GM18505 (cell line): ENCODE results near the gene MYO5B.
"Not testable (repeated sequence)": the region's sequence is repeated elsewhere in the genome, so short reads cannot be mapped to it uniquely, and the experiment has no call there.

Experiments
- ATAC-seq: cut with Tn5 transposase; IDR thresholded peaks from one replicate; pipeline ENCODE4 v1.9.1; 2021; ENCODE audit not compliant: unreplicated experiment
- POLR2A ChIP-seq: IDR thresholded peaks from 4 replicates; pipeline ENCODE4 v1.6.1; 2011; ENCODE audit warnings: borderline replicate concordance; ENCODE audit not compliant: insufficient read depth, insufficient read length; ENCODE audit errors: extremely low read depth

MYO5B gene

GRCh38 chr18:50194631-50195532 lies at the start of gene MYO5B:
MYO5B (minus strand) TSS chr18:50195147; CDS start chr18:50194793, 354 bp downstream.
- TF ChIP-seq POLR2A, result no peak
- ATAC-seq, result peak; percentile 79

- ATAC-seq, result not testable (repeated sequence)
Observed at GRCh38 chr18:50241768-50242167, 46.8 kb upstream of the MYO5B start.

GRCh38 chr18:50240080-50240563 lies 45.2 kb upstream of the MYO5B start:
- no peak for ATAC-seq
- no peak for TF ChIP-seq POLR2A

- ATAC-seq, result no peak
- TF ChIP-seq POLR2A, result no peak
Observed at GRCh38 chr18:50232419-50232818, 37.5 kb upstream of the MYO5B start.

- no peak for TF ChIP-seq POLR2A
- ATAC-seq, result no peak
Observed at GRCh38 chr18:50231621-50232020, 36.7 kb upstream of the MYO5B start.

GRCh38 chr18:50220249-50220648 lies 25.3 kb upstream of the MYO5B start:
- ATAC-seq, result not testable (repeated sequence)

- TF ChIP-seq POLR2A, result no peak
- no peak for ATAC-seq
Observed at GRCh38 chr18:50218432-50219197, 23.7 kb upstream of the MYO5B start.

GRCh38 chr18:50209311-50209710 lies 14.4 kb upstream of the MYO5B start:
- no peak for TF ChIP-seq POLR2A
- ATAC-seq, result no peak

GRCh38 chr18:50207722-50208121 lies 12.8 kb upstream of the MYO5B start:
- no peak for ATAC-seq

GRCh38 chr18:50203801-50204604 lies 9.1 kb upstream of the MYO5B start:
- TF ChIP-seq POLR2A, result no peak

More at GRCh38 chr18:50207722-50208121, 12.8 kb upstream of the MYO5B start:
- TF ChIP-seq POLR2A, result no peak

GRCh38 chr18:50201476-50202018 lies 6.6 kb upstream of the MYO5B start:
- ATAC-seq, result no peak
- no peak for TF ChIP-seq POLR2A

More at GRCh38 chr18:50203801-50204604, 9.1 kb upstream of the MYO5B start:
- no peak for ATAC-seq

GRCh38 chr18:50199921-50200320 lies 5.0 kb upstream of the MYO5B start:
- no peak for ATAC-seq
- no peak for TF ChIP-seq POLR2A
